Lower leg skin (tissue), 3 donors: Measurements from ENCODE around the gene NMNAT2.

Experiments
- POLR2A ChIP-seq, 2 donors: fragments of 450-650 bp; IDR thresholded peaks; one replicate each; pipeline ENCODE4 v1.6.1; 2016 to 2017; ENCODE audit warnings: antibody characterized with exemption in 2 of 2, mild to moderate bottlenecking in 1 of 2, moderate library complexity in 1 of 2
- TF ChIP-seq, protein P1 (sequence below), 3 donors: fragments of 450-650 bp; IDR thresholded peaks; one replicate each; pipeline ENCODE4 v1.5.1; 2016; ENCODE audit warnings: antibody characterized with exemption in 3 of 3, mild to moderate bottlenecking in 3 of 3, moderate library complexity in 2 of 3

DNA sequence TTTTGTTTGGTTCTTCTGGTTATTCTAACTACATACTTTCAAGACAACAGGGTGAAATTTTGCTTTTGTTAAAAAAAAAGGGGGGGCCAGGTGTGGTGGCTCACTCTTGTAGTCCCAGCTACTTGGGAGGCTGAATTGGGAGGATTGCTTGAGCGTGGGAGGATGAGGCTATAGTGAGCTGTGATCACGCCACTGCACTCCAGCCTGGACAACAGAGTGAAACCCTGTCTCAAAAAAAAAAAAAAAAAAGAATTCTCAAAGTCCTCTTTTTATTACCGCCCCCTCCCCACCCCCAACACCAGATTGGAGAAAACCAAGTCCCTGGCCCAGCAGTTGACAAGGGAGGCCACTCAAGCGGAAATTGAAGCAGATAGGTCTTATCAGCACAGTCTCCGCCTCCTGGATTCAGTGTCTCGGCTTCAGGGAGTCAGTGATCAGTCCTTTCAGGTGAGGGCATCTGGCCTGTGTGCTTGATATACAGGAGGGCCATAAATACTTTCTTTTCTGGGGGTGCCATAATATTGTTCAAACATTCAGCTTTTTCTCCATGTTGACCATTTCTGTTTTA lies 181.9 kb downstream of the NMNAT2 start:
- TF ChIP-seq, protein P1, sequence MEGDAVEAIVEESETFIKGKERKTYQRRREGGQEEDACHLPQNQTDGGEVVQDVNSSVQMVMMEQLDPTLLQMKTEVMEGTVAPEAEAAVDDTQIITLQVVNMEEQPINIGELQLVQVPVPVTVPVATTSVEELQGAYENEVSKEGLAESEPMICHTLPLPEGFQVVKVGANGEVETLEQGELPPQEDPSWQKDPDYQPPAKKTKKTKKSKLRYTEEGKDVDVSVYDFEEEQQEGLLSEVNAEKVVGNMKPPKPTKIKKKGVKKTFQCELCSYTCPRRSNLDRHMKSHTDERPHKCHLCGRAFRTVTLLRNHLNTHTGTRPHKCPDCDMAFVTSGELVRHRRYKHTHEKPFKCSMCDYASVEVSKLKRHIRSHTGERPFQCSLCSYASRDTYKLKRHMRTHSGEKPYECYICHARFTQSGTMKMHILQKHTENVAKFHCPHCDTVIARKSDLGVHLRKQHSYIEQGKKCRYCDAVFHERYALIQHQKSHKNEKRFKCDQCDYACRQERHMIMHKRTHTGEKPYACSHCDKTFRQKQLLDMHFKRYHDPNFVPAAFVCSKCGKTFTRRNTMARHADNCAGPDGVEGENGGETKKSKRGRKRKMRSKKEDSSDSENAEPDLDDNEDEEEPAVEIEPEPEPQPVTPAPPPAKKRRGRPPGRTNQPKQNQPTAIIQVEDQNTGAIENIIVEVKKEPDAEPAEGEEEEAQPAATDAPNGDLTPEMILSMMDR (IDR thresholded peaks at IDR 0.05), result no peak
- no peak for TF ChIP-seq POLR2A (IDR thresholded peaks at IDR 0.05)
